Esophagus squamous epithelium (tissue), 5 donors: Measurements from ENCODE around the gene USH1G. TPM values are rescaled to one million over a fixed set of nuclear protein-coding genes. Genes with fewer than 3 reads are reported as not detected.
A peak's percentile ranks its signal among the peaks of the same experiment; 100 is the strongest.

Source experiments
- DNase-seq: peaks from one replicate; lab custom pipeline; 2025; lab: John Stamatoyannopoulos, UW
- H3K27ac ChIP-seq, 4 donors: fragments of 200-600 bp; sonication (generic); one replicate each; pipeline ENCODE4 v1.5.1; 2016 to 2019; ENCODE audit warnings: mild to moderate bottlenecking in 1 of 4
- H3K27me3 ChIP-seq, 4 donors: fragments of 200-600 bp; sonication (generic); 1 replicate in 3 of 4; 2 replicates in 1 of 4; pipeline versions ENCODE4 v1.5.1 to v1.6.0; 2017 to 2021; ENCODE audit warnings: antibody characterized with exemption in 1 of 4
- H3K36me3 ChIP-seq, 3 donors: fragments of 200-600 bp; sonication (generic); one replicate each; pipeline ENCODE4 v1.5.1; 2016 to 2019
- H3K4me1 ChIP-seq, 3 donors: fragments of 200-600 bp; sonication (generic); one replicate each; pipeline ENCODE4 v1.5.1; 2017 to 2019
- H3K4me3 ChIP-seq, 4 donors: fragments of 200-600 bp; sonication (generic); 1 replicate in 3 of 4; 2 replicates in 1 of 4; pipeline ENCODE4 v1.5.1; 2016 to 2019; ENCODE audit warnings: mild to moderate bottlenecking in 2 of 4, moderate library complexity in 1 of 4
- H3K9me3 ChIP-seq, 3 donors: fragments of 200-600 bp; sonication (generic); one replicate each; pipeline ENCODE4 v1.5.1; 2016 to 2019
- POLR2A ChIP-seq, 4 donors: fragments of 450-650 bp; IDR thresholded peaks; one replicate each; pipeline ENCODE4 v1.6.1; 2017; ENCODE audit warnings: antibody characterized with exemption in 4 of 4, mild to moderate bottlenecking in 4 of 4, moderate library complexity in 3 of 4
- WGBS, 2 donors: methylation state at CpG; one replicate each; pipeline ENCODE4 v1.1.5; 2018; 5-methylcytosine and 5-hydroxymethylcytosine counted together
- intact Hi-C: fragments of 100-400 bp; cut with DNase I; formaldehyde crosslinking; loops from one replicate; pipeline ENCODE4 v1.15.0; 2022
- total RNA-seq, 4 donors: library from RNA; depleted of rRNA; stranded (reverse); fragments of >200 nt; gene quantifications; one replicate each; pipeline ENCODE4 v1.1.0, GENCODE V29; 2016
- TF ChIP-seq, protein P1 (sequence below), 6 experiments: fragments of 450-650 bp in 4 of 6; fragments of 200-600 bp in 2 of 6; sonication (generic) in 2 of 6; IDR thresholded peaks; one replicate each; pipeline ENCODE4 v1.5.1; 2016 to 2019; ENCODE audit warnings: antibody characterized with exemption in 6 of 6, mild to moderate bottlenecking in 4 of 6, moderate library complexity in 4 of 6
- donor health status: DM: yes; HTN: yes; CAD: no.

The USH1G gene
- total RNA-seq, 4 donors from 2014 or later: 2.9 to 12.1 (median 6.7) TPM

DNA sequence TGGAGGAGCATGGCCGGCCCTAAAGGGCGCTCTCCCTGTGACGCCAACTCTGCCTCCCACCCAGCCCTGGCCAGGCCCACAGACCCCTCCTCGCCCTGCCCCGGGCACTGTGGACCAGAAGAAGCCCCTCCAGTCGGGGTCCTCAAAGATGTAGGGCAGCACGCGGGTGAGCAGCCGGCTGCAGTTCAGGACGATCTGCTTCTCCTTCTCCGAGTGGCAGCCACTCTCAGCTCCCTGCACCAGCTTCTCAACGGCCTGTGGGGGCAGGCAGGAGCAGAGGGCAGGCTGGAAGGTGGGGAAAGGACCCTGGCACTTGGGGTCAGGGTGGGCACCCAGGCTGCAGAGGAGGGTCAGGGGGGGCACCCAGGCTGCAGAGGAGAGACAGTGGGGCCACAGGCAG lies 40.6 kb upstream of the USH1G start:
- H3K36me3 ChIP-seq: no peaks in the 10 kb centered on the region
- peaks cover 0 to under 1% (median 0%) of the 10 kb centered on the region in 4 donors for H3K27me3 ChIP-seq
- WGBS, 2 donors: no CpG with 5 or more reads among the region's 12 CpGs
- no peak for DNase-seq
- intact Hi-C loops: loop anchor here (10.0 kb wide), 2 partner anchors 141 to 231 kb away; partner anchors contain the start of gene ARMC7
- H3K9me3 ChIP-seq: no peaks in the 10 kb centered on the region
- peaks cover 11 to 39% (median 12%) of the 10 kb centered on the region in 3 donors for H3K4me1 ChIP-seq
- no peak overlapping the region for H3K4me3 ChIP-seq
- TF ChIP-seq POLR2A (IDR thresholded peaks at IDR 0.05): no peak
- TF ChIP-seq, protein P1, sequence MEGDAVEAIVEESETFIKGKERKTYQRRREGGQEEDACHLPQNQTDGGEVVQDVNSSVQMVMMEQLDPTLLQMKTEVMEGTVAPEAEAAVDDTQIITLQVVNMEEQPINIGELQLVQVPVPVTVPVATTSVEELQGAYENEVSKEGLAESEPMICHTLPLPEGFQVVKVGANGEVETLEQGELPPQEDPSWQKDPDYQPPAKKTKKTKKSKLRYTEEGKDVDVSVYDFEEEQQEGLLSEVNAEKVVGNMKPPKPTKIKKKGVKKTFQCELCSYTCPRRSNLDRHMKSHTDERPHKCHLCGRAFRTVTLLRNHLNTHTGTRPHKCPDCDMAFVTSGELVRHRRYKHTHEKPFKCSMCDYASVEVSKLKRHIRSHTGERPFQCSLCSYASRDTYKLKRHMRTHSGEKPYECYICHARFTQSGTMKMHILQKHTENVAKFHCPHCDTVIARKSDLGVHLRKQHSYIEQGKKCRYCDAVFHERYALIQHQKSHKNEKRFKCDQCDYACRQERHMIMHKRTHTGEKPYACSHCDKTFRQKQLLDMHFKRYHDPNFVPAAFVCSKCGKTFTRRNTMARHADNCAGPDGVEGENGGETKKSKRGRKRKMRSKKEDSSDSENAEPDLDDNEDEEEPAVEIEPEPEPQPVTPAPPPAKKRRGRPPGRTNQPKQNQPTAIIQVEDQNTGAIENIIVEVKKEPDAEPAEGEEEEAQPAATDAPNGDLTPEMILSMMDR (IDR thresholded peaks at IDR 0.05): peak in 1 of 6 experiments; percentile 5
- H3K27ac ChIP-seq: no peak overlapping the region

DNA sequence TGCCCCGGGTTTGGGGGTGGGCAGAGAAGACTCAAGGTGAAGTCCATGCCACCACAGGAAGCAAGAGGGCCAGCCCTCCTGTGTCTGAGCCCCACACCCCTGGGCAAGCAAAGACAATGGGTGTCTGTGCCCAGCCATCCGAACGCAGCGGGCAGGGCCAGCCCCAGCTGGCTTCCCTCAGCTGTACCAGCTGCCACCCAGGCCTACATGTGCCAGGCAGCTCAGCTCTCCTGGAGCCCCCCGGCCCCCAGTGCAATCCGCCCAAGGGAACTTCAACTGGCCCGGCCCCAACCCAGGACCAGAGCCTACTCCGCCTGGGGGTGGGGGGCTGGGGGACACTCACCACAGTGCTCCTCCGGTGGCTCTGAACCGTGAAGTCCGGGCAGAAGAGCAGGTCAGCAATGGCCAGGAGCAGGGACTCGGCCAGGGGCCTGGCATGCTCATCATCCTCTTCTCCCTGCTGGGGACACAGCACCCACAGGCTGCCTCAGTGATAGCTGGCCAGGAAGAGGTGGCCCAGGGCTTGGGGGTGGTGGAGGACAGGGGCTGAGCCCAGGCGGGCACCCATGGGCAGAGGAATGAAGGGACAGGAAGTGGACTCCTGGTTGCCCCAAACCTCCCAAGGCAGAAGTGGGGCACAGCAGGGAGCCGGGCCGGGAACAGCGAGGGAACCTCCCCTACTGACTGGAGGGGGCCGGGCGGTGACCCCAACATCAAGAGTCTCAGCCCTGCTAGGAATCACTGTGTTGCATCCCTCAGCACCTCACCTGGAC lies 39.8 kb upstream of the USH1G start:
- 90 to 93% methylated on average over 5 to 8 of the region's 18 CpGs for WGBS, 2 donors
- no peaks in the 10 kb centered on the region for H3K36me3 ChIP-seq
- peaks cover 3 to 37% (median 9%) of the 10 kb centered on the region in 3 donors for H3K4me1 ChIP-seq
- H3K27me3 ChIP-seq: peaks cover 0 to 8% (median 0%) of the 10 kb centered on the region in 4 donors
- no peaks in the 10 kb centered on the region for H3K9me3 ChIP-seq
- TF ChIP-seq POLR2A (IDR thresholded peaks at IDR 0.05): no peak
- TF ChIP-seq, protein P1 (IDR thresholded peaks at IDR 0.05): no peak
- DNase-seq: no peak
- H3K4me3 ChIP-seq: no peak overlapping the region
- no peak overlapping the region for H3K27ac ChIP-seq
- intact Hi-C loops: loop anchor here (10.0 kb wide), 2 partner anchors 142 to 232 kb away; partner anchors contain the start of gene ARMC7

DNA sequence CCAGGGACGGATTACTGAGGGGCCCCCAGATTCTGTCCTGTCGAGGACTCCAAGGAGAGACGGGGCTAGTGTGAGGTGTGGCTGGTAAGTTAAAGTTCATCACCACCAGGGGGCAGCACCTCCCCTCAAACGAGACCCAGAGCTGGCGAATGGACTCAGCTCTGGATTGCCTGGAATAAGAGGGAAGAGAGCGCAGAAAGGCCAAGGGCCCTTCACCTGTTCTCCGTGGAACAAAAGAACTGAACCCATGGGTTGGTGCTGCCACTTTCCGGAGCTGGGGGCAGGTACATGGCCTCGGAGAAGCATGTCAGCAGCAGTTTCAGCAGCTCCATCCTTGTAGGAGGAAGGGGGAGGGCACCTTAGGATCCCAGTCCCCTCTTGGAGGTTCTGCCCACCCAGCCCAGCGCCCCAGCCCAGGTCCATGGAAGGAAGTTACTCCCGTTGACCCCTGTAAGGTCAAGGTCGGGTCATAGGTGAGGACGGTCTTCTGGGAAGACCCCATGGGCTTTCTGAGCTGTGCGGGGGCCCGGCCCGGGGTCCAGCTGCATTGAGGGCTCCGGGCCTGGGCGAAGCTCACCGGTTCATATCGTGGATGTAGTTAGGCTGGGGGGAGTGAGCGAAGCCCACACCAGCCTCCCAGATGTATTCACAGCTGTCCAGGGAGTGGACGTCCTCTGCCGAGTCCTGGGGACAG lies 38.7 kb upstream of the USH1G start:
- H3K9me3 ChIP-seq: no peaks in the 10 kb centered on the region
- H3K4me3 ChIP-seq: no peak overlapping the region
- no peak overlapping the region for H3K27ac ChIP-seq
- no peaks in the 10 kb centered on the region for H3K36me3 ChIP-seq
- intact Hi-C loops: loop anchor here (10.0 kb wide), 2 partner anchors 143 to 233 kb away; partner anchors contain the start of gene ARMC7
- WGBS, 2 donors: 9 to 26% methylated on average over 6 to 7 of the region's 23 CpGs
- peaks cover 0 to 8% (median 0%) of the 10 kb centered on the region in 4 donors for H3K27me3 ChIP-seq
- TF ChIP-seq, protein P1 (IDR thresholded peaks at IDR 0.05): peak; percentile 77 to 91 (median 86)
- TF ChIP-seq POLR2A (IDR thresholded peaks at IDR 0.05): no peak
- peaks cover 3 to 38% (median 9%) of the 10 kb centered on the region in 3 donors for H3K4me1 ChIP-seq
- DNase-seq: no peak

DNA sequence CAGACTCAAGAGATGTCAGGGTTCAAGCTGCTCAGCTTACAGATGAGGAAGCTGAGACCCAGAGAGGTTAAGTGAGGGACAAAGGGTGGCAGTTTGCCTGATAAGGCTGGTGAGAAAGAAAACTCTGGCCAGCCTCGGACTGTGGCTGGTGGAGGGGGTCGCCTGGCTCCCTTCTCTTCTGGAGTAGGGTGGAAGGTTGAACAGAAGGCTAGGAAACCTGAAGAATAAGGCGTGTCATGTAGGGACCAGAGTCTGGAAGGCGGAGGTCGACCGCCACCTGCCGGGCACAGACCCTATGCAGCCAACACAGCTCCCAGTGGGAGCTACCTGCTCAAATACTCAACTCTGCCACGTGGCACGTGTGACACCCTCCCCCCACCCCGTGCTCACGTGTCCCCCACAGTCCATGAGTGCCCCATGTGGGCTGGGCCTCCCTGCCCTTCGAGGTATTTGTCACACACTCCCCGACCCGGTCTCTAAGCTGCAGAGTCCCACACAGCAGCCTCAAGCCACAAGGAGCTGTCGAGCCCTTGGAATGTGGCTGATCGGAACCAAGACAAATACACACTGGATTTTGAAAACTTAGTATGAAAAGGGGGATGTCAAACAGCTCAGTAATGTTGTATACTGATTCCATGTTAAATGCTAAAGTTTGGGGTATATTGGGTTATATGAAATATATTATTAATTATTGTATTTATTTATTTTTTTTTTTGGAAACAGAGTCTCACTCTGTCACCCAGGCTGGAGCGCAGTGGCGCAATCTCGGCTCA lies 37.7 kb upstream of the USH1G start:
- Histone ChIP-seq H3K4me3 (no peak overlapping the region), H3K9me3 (no peaks in the 10 kb centered on the region), H3K4me1 (peaks cover 3 to 44% (median 9%) of the 10 kb centered on the region in 3 donors), H3K27ac (peak overlapping the region in 1 of 4 donors; percentile 14), H3K27me3 (peaks cover 0 to 8% (median 0%) of the 10 kb centered on the region in 4 donors), H3K36me3 (no peaks in the 10 kb centered on the region)
- 35 to 45% methylated on average over 11 to 16 of the region's 19 CpGs for WGBS, 2 donors
- no peak for TF ChIP-seq POLR2A (IDR thresholded peaks at IDR 0.05)
- TF ChIP-seq, protein P1 (IDR thresholded peaks at IDR 0.05): peak in 5 of 6 experiments; percentile 44 to 89 (median 64)
- intact Hi-C loops: loop anchor here (10.0 kb wide), 2 partner anchors 144 to 234 kb away; partner anchors contain the start of gene ARMC7
- no peak for DNase-seq
